Left forelimb (tissue), 1 donor: ENCODE data around the gene XAB2.

Source experiments
- DNase-seq: peaks from one replicate; pipeline ENCODE4 v3.0.0-alpha.2; 2018; ENCODE audit warnings: low spot score

The XAB2 gene

DNA sequence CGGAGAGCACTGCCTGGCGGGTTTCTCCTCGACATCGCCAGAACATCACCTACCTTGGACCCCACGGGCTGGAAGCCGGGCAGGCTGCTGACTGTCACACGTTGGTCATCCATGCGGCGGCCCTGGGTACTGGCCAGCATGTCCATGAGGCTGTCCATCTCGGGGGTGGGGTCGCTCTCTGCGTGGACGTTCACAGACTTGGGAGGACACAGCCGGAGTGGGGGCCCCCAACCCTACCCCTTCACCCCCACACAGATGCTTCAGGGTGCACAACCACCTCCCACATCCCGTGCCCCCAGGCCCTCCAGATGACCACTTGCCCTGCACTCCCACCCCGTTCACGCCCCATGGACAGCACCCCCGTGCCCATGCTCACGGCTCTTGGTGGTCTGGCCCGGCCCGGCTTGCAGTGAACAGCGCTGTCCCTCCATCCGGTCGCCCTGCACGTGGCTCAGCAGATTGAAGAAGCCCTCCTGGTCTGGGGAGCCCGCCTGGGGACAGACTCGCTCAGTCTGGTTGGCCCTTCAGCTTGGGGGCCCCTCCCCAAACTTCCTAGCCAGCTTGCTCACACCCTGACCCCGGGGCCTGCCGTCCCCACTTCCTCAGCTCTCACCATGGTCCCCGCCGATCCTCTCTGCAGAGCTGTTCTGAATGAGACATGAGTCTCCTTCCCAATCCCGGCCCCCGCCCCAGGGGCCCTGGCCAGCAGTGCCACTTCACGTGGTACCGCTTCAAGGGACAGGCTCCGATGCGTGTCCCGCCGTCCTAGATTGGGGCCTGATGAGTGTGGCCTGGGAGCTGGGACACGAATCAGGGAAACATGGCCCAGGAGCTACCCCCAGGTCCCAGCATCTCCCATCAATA, 3.2 kb upstream of the XAB2 start:
- no peak for DNase-seq

DNA sequence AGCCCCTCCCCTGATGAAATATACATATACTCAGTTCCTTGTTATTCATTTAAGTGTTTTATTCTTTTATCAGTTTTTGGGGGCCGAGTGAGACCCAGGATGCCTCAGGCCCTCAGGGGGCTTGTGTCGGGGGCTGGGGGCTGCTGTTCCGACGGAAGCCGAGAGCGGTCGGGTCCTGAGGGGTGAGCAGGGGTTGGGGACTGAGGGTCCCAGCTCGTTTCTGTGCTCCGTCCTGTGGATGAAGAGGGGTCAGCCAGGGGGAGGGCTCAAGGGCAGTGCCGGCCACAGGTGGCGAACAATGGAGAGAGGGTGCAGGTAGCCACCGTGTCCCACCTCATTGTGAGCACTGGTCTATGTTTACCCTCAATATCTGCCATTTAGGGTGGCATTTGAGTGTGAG, 2.2 kb upstream of the XAB2 start:
- no peak for DNase-seq

DNA sequence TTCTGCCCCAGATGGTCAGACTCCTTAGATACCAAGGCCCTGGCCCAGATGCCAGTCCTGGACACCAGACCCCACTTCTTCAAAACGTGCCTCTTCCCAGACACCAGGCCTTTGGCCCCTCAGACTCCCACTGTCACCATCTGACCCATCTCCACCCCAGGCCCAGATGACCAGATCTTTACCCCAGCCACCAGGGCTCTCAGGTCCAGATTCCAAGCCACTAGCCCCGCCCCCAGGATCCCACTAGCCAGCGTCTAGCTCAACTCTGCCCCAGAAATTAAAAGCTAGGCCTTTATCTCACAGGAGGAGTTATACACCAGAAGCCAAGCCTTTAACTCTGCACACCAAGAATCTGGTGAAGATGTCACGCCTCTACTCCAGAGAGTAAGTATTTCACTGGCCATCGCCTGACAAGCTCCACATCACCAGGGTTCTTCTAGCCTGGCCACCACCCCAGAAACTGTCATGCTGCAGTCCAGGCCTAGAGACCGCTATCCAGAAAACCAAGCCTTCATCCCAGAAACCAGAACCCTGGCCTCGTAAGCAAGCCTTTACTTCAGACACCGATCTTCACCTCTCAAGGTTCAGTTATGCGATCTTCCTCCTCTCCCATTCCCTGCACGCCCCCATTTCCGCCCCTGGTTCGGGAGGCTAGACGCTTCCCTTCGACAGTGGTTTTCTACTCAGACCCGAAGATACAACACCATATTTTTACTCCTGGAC, 595 bp downstream of the XAB2 start:
- DNase-seq: no peak

DNA sequence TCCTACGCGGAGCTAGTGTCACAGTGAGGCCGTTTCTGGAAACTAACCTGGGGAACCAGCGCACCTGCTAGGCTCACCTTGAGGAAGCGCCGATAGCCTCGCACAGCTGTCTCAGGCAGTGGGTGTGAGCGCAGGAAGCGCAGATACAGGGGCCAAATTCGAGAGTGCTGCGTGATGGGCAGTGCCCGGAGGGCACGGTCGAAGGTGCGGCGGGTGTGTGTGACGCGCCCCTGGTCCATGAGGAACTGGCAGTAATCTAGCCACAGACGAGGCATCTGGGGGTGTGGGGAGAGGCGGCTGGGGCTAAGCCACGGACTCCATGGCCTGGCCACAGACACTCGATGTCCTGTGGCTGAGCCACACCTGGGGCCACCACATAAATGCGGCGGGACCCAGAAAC, 2.2 kb downstream of the XAB2 start:
- no peak for DNase-seq

DNA sequence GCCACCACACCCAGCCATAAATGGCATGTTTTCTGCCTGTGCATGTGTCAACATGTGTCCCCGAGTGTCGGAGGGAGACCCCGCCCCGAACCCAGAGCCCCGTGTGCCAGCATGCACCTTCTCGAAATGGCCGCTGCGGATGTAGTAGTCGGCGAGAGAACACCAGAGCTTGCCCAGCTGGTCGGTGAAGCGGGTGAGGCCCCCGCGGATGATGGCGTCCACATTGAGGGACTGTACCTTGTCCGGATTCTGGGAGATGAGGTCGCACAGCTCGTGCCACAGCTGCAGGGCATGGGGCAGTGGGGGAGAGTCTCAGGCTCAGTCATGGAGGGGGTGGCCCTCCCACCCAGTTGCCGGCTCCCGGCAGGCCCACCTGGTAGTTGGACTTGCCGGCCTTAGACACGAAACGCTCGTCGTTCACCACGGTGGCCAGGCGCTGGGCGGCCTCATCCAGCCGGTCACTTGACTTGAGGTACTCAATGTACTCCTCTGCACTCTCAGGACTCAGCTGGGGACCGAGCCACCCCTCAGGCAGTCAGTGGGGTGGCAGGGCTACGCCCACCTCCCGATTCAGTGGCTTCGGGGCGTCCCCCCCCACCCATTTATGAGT, 3.5 kb downstream of the XAB2 start:
- DNase-seq: no peak

DNA sequence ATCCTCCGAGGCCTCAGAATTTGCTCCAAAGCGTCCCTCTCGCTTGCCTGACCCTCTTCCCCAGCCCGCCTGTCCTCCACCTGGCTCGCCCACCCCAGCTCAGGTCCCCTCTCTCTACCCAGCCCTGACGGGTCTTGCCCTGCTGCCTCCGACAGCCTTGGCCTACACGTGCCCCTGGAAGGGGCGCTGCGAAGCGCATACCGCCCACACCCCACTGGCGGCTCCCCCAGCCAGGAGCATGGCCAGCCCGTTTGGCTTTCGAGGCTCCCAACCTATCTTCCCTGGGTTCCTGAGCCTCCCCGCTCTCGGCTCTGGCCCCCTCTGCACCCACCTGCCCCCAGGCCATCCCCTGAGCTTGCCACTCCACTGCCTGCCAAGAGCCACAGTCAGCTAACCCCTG, 4.5 kb downstream of the XAB2 start:
- DNase-seq: no peak

DNA sequence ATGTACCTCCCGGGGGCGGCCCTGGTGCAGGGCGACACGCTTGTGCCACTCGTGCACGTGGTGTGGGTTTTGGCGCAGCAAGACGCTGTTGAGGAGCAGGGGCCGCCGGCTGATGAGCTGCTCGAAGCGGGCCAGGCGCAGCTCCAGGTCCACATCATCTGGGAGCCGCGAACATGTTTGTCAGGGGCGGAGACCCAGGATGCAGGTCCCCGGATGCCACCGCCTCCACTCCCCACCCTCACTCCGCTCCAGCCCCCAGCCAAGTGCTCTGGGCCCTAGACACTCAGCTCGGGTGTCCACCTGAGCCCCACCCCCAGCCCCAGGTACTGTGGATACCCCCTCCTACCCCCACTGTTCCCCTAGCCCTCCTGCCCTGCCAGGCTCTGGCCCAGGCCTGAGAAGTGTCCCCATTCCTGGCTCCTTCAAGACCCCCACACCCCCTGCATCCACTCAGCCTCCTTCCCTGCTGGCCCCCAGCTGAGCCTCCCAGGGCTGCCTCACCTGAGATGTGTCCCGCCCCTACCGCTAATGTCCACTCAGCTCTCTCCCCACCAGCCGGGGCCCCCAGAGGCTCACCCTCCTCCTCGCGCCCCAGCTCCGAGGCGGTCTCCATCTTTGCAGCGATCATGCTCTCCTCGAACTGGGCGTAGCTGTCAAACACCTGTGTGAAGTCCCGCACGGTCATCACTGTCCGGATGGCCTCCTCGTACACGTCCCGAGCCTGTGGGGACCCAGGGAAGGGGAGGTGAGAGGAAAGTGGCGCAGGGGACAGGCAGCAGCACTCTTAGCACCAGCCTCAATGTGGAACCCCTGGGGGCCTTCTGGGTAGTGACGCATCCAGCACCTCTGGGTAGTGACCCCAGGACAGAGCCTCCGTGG, 5.4 kb downstream of the XAB2 start:
- DNase-seq: no peak

DNA sequence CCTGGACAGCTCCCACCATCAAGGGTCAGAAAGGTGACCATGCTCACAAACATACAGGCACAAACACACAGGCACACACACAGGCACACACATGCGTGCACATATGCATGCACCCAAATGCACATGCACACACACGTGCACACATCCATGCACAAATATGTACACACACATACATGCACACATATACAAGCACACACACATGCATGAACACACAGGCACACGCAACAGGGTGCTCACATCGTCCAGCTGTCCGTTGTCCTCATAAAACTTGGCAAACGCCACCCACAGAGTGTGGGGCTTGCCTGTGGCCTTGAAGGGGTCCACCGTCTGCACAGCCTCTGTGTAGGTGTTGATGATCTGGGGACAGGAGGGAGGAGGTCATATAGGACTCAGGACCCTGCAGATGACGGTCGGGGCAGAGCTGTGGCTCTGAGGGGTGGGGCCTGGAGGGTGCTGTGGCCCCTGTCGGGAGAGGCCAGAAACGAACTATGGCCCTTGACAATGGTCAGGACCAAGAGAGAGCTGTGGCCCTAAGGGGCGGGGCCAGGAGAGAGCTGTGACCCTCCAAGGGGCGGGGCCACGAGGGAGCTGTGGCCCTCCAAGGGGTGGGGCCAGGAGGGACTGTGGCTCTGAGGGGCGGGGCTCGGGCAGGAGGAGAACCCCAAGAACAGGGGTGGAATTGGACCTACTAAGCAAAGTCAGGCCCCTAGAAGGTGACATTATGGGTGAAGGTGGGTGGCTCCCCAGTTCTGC, 6.2 kb downstream of the XAB2 start:
- no peak for DNase-seq

DNA sequence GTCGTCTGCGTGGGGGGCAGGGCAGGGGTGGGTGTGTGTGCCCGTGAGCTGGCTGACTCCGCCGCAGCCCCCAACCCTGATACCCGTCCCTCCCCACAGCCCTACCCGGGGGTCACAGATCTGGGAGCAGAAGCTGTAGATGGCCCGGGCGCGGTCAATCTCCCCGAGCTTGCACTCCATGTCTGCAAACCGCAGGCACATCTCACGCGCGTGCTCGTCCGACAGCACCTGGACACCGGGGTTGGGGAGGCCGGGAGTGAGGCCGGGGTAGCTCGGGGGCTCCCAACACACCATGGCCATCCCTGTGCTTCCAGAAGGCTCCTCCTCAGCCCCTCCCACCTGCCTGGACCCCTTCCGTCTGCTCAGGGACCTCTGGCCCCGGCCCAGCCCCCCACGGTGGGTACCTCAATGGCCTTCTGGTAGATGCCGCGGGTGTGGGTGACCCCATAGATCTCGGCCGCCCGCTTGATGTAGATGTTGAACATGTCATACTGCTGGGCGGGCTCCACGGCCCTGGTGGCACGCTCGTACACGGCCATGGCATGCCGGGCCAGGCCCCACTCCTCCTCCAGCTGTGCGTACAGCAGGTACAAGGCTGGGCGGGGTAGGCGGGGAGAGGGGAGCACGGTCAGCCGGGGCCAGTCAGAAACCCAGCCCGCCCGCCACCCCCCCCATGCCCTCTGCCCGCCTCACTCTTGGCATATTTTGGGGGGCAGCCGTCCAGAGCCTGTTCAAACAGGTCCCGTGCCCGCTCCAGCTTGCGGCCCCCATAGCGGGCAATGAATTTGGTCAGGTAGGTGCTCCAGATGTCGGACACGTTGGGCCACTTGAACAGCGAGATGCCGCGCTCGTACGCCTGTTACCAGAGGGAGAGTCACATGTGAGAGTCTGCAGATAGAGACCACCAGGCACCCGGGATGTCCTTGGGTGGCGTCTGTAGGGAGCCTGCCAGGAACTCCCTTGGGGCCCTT, 8.6 kb downstream of the XAB2 start:
- DNase-seq: no peak

DNA sequence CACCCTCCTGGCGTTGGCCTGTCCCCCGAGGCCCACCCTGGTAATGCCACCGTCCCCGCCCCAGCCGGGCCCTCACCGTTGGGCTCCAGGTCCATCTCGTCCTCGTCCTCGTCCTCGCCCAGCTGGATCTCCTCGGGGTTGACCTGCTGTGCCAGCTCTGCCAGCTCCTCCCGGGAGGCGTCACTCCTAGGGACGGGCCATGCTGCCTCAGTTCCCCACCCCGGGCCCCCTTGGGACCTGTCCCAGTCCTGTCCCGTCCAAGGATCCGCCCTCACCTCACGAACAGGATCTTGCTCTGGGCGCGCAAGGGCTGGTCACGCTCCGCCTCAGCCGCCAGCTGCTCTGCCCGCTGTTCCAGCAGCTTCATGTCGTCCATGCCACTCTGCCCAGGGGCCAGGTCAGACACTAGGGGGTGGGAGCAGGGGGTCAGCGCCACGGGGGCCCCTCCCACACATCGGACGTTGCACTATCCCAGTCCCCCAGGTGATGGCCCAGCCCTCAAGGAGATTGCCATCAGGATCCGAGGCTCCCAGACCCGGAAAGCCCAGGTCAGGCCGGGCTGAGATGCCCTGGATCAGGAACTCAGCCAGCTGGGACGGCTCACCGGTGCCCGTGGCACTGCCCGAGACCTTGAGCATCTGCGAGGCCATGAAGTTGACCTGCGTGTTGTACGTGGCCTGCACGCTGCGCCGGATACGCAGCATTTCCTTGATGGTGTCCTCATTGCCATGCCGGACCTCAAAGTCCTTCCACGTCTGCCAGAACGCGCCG, 9.5 kb downstream of the XAB2 start:
- DNase-seq: no peak

DNA sequence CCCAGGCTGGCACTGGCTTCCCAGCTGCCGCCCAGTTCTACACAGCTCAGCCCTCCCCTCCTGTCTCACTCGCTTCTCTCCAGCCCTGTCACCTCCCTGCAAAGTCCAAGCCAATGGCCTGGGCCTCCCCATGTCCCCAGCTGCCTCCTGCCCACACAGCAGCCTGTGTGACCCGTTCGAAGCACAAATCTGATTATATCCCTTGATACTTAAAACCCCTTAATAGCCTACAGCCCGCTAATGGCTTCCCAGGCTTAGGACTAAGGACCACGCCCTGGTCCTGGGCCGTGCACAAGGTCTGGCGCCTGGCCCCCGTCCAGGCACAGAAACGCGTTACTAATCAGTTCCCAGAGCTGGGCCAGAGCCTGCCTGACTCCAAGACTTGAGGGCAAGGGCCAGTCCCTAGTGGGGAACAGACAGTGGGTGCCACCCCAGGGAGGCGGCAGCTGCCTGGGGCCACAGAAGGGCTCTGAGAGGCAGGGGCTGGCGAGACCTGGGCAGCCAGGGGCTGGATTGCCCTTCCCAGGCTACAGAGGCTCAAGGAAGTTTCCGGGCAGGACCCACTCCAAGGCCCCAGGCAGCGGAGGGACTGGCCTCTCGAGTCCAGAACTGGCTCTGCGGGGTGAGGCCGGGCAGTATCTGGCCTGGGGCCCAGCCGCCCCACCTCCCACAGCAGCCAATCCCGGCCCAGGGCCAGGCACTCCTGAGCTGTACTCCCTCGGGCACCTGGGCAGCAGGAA, 10.4 kb downstream of the XAB2 start:
- no peak for DNase-seq

DNA sequence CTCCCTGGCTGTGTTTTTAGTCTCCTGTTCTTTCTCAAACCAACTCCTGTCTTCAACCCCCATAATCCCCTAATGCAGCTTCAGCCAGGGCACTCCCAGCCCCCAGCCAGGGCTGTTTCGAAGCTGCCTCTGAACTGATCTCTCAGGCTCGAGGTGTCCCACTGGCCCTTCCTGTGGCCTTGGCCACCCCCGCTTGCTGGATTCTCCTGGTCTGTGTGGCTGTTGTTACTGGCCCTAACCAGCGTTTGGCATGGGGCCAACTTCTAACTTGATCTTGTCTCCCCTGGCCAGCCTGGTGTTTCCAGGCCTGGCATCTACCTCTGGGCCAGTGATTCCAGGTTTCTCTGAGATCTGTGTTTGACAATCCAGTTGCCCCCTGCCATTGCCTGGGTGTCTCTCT, 11.0 kb downstream of the XAB2 start:
- no peak for DNase-seq

DNA sequence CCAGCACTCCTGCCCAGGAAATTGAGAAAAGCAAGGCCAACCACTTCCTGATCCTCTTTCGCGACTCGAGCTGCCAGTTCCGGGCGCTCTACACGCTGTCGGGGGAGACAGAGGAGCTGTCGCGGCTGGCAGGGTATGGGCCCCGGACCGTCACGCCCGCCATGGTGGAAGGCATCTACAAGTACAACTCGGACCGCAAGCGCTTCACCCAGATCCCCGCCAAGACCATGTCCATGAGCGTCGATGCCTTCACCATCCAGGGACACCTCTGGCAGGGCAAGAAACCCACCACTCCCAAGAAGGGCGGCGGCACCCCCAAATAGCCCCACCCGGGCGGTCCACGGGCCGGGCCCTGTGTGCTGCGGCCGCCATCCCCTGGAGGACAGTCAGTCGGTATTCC, 11.6 kb downstream of the XAB2 start:
- DNase-seq: no peak

DNA sequence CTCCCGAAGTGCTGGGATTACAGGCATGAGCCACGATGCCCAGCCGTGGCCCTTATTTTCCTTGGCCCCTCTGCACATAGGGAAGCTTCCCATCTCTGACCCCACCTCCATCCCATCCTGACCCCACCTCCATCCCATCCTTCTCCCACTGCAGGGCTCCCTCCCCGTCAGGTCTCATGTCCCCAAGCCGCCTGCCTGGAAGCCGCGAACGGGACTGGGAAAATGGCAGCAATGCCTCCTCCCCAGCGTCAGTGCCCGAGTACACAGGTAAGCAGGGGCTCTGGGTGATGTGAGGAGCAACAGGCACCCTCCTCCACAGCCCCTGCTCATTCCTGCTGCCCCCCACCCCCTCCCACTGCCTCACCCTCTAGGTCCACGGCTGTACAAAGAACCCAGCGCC, 12.2 kb downstream of the XAB2 start:
- DNase-seq: no peak

DNA sequence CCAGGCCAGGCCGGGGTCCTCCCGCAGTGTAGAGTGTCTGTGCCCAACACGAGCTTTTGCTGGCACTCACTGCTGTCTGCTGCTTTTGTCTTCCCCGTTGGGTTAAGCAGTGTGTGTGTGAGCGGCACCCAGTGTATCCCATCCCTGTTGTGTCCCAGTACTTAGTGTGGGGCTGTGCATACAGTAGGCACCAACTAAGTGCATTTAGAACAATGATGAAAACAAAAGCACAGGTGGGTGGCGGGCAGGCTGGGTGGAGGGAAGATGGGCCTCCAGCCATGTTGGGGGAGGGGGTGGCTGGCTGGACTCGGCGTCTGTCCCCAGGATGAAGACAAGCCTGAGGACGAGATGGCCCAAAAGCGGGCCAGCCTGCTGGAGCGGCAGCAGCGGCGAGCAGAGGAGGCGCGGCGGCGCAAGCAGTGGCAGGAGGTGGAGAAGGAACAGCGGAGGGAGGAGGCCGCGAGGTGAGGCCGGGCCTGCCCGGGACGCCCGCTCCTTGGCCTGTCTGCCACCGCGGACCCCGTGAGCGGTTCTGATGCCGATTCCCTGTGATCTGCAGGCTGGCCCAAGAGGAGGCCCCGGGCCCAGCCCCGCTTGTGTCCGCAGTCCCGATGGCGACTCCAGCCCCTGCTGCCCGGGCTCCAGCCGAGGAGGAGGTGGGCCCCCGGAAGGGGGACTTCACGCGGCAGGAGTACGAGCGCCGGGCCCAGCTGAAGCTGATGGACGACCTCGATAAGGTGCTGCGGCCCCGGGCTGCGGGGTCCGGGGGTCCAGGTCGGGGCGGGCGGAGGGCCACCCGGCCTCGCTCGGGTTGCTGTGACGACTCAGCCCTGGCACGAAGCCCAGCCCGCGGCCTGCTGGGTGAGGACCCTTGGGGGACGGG, 14.2 kb downstream of the XAB2 start:
- DNase-seq: no peak

DNA sequence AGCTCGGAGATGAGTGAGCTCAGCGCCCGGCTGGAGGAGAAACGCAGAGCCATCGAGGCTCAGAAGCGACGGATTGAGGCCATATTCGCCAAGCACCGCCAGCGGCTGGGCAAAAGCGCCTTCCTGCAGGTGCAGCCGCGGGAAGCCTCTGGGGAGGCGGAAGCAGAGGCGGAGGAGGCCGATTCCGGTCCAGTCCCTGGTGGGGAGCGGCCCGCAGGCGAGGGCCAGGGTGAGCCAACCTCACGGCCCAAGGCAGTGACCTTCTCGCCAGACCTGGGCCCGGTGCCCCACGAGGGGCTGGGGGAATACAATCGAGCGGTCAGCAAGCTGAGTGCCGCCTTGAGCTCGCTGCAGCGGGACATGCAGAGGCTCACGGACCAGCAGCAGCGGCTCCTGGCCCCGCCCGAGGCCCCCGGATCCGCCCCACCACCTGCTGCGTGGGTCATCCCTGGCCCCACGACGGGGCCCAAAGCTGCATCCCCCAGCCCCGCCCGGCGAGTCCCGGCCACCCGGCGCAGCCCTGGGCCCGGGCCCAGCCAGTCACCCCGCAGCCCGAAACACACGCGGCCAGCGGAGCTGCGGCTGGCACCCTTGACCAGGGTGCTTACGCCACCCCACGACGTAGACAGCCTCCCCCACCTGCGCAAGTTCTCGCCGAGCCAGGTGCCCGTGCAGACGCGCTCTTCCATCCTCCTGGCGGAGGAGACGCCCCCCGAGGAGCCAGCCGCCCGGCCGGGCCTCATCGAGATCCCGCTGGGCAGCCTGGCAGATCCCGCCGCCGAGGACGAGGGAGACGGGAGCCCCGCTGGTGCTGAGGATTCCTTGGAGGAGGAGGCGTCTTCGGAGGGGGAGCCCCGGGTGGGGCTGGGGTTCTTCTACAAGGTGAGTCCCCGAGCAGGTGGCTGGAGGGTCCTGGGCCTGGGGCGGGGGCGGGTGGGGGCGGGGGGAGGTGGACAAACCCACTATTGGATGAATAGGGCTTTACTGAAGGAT, 16.8 kb downstream of the XAB2 start:
- DNase-seq: no peak
